Pulmonary artery endothelial cell (primary cell): ENCODE data around the gene PAFAH1B1. TPM values are rescaled to one million over a fixed set of nuclear protein-coding genes. Genes with fewer than 3 reads are reported as not detected.
"Not testable (repeated sequence)": the region's sequence is repeated elsewhere in the genome, so short reads cannot be mapped to it uniquely, and the experiment has no call there.

Experiments
- DNase-seq: peaks from one replicate; pipeline ENCODE4 v3.0.0-alpha.2; 2011; ENCODE audit warnings: low read depth, low spot score
- total RNA-seq: library from RNA; depleted of rRNA; stranded (reverse); fragments of >200 nt; gene quantifications from 2 replicates; pipeline ENCODE4 v1.2.3, GENCODE V29; 2014

The PAFAH1B1 gene
- total RNA-seq, 1 donor from 2014 or later: 78.7 TPM

GRCh38 chr17:2689411-2690164 is 96.1 kb downstream of the PAFAH1B1 start:
- no peak for DNase-seq

- DNase-seq: no peak
Measured at GRCh38 chr17:2690165-2691068, 97.0 kb downstream of the PAFAH1B1 start.

GRCh38 chr17:2691069-2691871 is 97.8 kb downstream of the PAFAH1B1 start:
- no peak for DNase-seq

- no peak for DNase-seq
Measured at GRCh38 chr17:2691965-2692780, 98.7 kb downstream of the PAFAH1B1 start.

GRCh38 chr17:2692781-2693135 is 99.3 kb downstream of the PAFAH1B1 start:
- no peak for DNase-seq

- DNase-seq: no peak
Measured at GRCh38 chr17:2693561-2694380, 100.3 kb downstream of the PAFAH1B1 start.

GRCh38 chr17:2694381-2695242 is 101.2 kb downstream of the PAFAH1B1 start:
- no peak for DNase-seq

- DNase-seq: no peak
Measured at GRCh38 chr17:2695243-2695960, 101.9 kb downstream of the PAFAH1B1 start.

- DNase-seq: no peak
Measured at GRCh38 chr17:2695961-2696760, 102.7 kb downstream of the PAFAH1B1 start.

- DNase-seq: no peak
Measured at GRCh38 chr17:2697611-2698162, 104.2 kb downstream of the PAFAH1B1 start.

- DNase-seq: not testable (repeated sequence)
Measured at GRCh38 chr17:2699216-2699805, 105.9 kb downstream of the PAFAH1B1 start.

- no peak for DNase-seq
Measured at GRCh38 chr17:2700030-2700490, 106.6 kb downstream of the PAFAH1B1 start.

GRCh38 chr17:2700491-2701141 is 107.2 kb downstream of the PAFAH1B1 start:
- no peak for DNase-seq

- no peak for DNase-seq
Measured at GRCh38 chr17:2701161-2701995, 107.9 kb downstream of the PAFAH1B1 start.
